ENCODE results near the gene ACOT7.

ACOT7 gene

GRCh38 chr1:6278263-6278662 is 115.3 kb downstream of the ACOT7 start:
- Histone ChIP-seq H3K27me3 (ENCODE audit: insufficient read depth, poor library complexity, severe bottlenecking) (no peaks in the 10 kb centered on the region), H3K27ac (replicated peaks) (no peak overlapping the region), H3K4me3 (replicated peaks; ENCODE audit: insufficient read depth, low read length) (no peak overlapping the region)
- DNase-seq (ENCODE audit: low read depth in 1 of 2, low spot score in 1 of 2) = no peak
- TF ChIP-seq SPI1 (IDR thresholded peaks at IDR 0.05; ENCODE audit: borderline replicate concordance, low read depth) (no peak), REST (IDR thresholded peaks at IDR 0.05; ENCODE audit: insufficient replicate concordance, low read depth) (no peak), GABPA (IDR thresholded peaks at IDR 0.05; ENCODE audit: low read depth) (no peak), CTCF (IDR thresholded peaks at IDR 0.05; ENCODE audit: insufficient read depth, low read length) (no peak), POLR2AphosphoS5 (IDR thresholded peaks at IDR 0.05; ENCODE audit: low read depth) (no peak)

GRCh38 chr1:6276811-6277555 is 116.6 kb downstream of the ACOT7 start:
- H3K27me3 ChIP-seq (ENCODE audit: insufficient read depth, poor library complexity, severe bottlenecking) = no peaks in the 10 kb centered on the region
- H3K4me3 ChIP-seq (replicated peaks; ENCODE audit: insufficient read depth, low read length) = no peak overlapping the region
- no peak for DNase-seq (ENCODE audit: low read depth in 1 of 2, low spot score in 1 of 2)
- no peak overlapping the region for H3K27ac ChIP-seq (replicated peaks)
- TF ChIP-seq SPI1 (IDR thresholded peaks at IDR 0.05; ENCODE audit: borderline replicate concordance, low read depth) (no peak), GABPA (IDR thresholded peaks at IDR 0.05; ENCODE audit: low read depth) (no peak), REST (IDR thresholded peaks at IDR 0.05; ENCODE audit: insufficient replicate concordance, low read depth) (no peak), POLR2AphosphoS5 (IDR thresholded peaks at IDR 0.05; ENCODE audit: low read depth) (no peak), CTCF (IDR thresholded peaks at IDR 0.05; ENCODE audit: insufficient read depth, low read length) (no peak)

GRCh38 chr1:6275826-6276782 is 117.5 kb downstream of the ACOT7 start:
- no peak overlapping the region for H3K4me3 ChIP-seq (replicated peaks; ENCODE audit: insufficient read depth, low read length)
- H3K27me3 ChIP-seq (ENCODE audit: insufficient read depth, poor library complexity, severe bottlenecking) = no peaks in the 10 kb centered on the region
- no peak overlapping the region for H3K27ac ChIP-seq (replicated peaks)
- no peak for DNase-seq (ENCODE audit: low read depth in 1 of 2, low spot score in 1 of 2)
- no peak for TF ChIP-seq POLR2AphosphoS5 (IDR thresholded peaks at IDR 0.05; ENCODE audit: low read depth)
- TF ChIP-seq REST (IDR thresholded peaks at IDR 0.05; ENCODE audit: insufficient replicate concordance, low read depth) = no peak
- TF ChIP-seq CTCF (IDR thresholded peaks at IDR 0.05; ENCODE audit: insufficient read depth, low read length) = no peak
- no peak for TF ChIP-seq GABPA (IDR thresholded peaks at IDR 0.05; ENCODE audit: low read depth)
- TF ChIP-seq SPI1 (IDR thresholded peaks at IDR 0.05; ENCODE audit: borderline replicate concordance, low read depth) = no peak

Measured in HL-60 (cell line).